HEK293 (cell line): ENCODE measurements around the gene IGLL1.

Experiments
- CTCF ChIA-PET: fragments of 350-600 bp; formaldehyde crosslinking; extraction: SDS; loops from one replicate; lab custom pipeline; 2021; ENCODE audit warnings: antibody characterized with exemption; lab: Yijun Ruan, JAX
- POLR2A ChIA-PET: fragments of 300-600 bp; formaldehyde crosslinking; extraction: SDS; loops from one replicate; lab custom pipeline; 2020; ENCODE audit warnings: antibody characterized with exemption, inconsistent platforms; lab: Yijun Ruan, JAX
- H3K27ac ChIP-seq: fragments of 200-500 bp; sonication (Bioruptor generic); 2 replicates; pipeline ENCODE4 v1.5.1; 2014; ENCODE audit warnings: low read depth, low read length, control low read depth, inconsistent platforms; ENCODE audit errors: extremely low read depth
- H3K36me3 ChIP-seq, 2 experiments: fragments of 200-500 bp in 1 of 2; sonication (Bioruptor generic) in 1 of 2; 1 replicate in 1 of 2; 2 replicates in 1 of 2; pipeline ENCODE4 v1.5.1; 2014 to 2017; ENCODE audit warnings: inconsistent platforms in 2 of 2, low read length in 2 of 2; ENCODE audit not compliant: control insufficient read depth in 2 of 2, insufficient read depth in 1 of 2
- H3K4me1 ChIP-seq: fragments of 200-500 bp; sonication (Bioruptor generic); 2 replicates; pipeline ENCODE4 v1.5.1; 2014; ENCODE audit warnings: mild to moderate bottlenecking, low read length, inconsistent platforms; ENCODE audit not compliant: control insufficient read depth, insufficient read depth
- H3K4me3 ChIP-seq: 2 replicates; pipeline ENCODE4 v1.5.1; 2011; ENCODE audit warnings: low read depth, mild to moderate bottlenecking, control low read depth, low read length, moderate library complexity
- H3K9me3 ChIP-seq: fragments of 200-500 bp; sonication (Bioruptor generic); 2 replicates; pipeline ENCODE4 v1.5.1; 2014; ENCODE audit warnings: low read depth, low read length, inconsistent platforms; ENCODE audit not compliant: control insufficient read depth, insufficient read depth
- EGR2 ChIP-seq: fragments of 450-650 bp; formaldehyde crosslinking; IDR thresholded peaks from 2 replicates; pipeline ENCODE4 v1.5.1; 2016; ENCODE audit warnings: low read depth, missing biosample characterization, missing genetic modification characterization
- GLI2 ChIP-seq: fragments of 450-650 bp; formaldehyde crosslinking; IDR thresholded peaks from 2 replicates; pipeline ENCODE4; 2017; ENCODE audit warnings: missing biosample characterization, missing genetic modification characterization, low read depth, borderline replicate concordance
- GLIS1 ChIP-seq: fragments of 450-650 bp; formaldehyde crosslinking; IDR thresholded peaks from 2 replicates; pipeline ENCODE4 v1.5.1; 2016; ENCODE audit warnings: missing biosample characterization, missing genetic modification characterization
- GLIS2 ChIP-seq: fragments of 450-650 bp; formaldehyde crosslinking; IDR thresholded peaks from 2 replicates; pipeline ENCODE4 v1.5.1; 2016; ENCODE audit warnings: missing biosample characterization, missing genetic modification characterization
- HOXC10 ChIP-seq: sonication (generic); formaldehyde crosslinking; IDR thresholded peaks from 2 replicates; pipeline ENCODE4 v1.8.1; 2023; ENCODE audit warnings: mild to moderate bottlenecking, missing genetic modification reagents
- KLF1 ChIP-seq: fragments of 450-650 bp; formaldehyde crosslinking; IDR thresholded peaks from 2 replicates; pipeline ENCODE4 v1.5.1; 2016; ENCODE audit warnings: missing biosample characterization, missing genetic modification characterization
- MEIS1 ChIP-seq: sonication (generic); formaldehyde crosslinking; IDR thresholded peaks from 2 replicates; pipeline ENCODE4 v1.8.1; 2022; ENCODE audit warnings: missing genetic modification reagents, mild to moderate bottlenecking, borderline replicate concordance
- SCRT1 ChIP-seq: fragments of 450-650 bp; formaldehyde crosslinking; IDR thresholded peaks from 2 replicates; pipeline ENCODE4 v1.5.1; 2016; ENCODE audit warnings: missing biosample characterization, missing genetic modification characterization, borderline replicate concordance
- SP2 ChIP-seq: fragments of 450-650 bp; formaldehyde crosslinking; IDR thresholded peaks from 2 replicates; pipeline ENCODE4 v1.5.1; 2016; ENCODE audit warnings: missing biosample characterization, missing genetic modification characterization
- WT1 ChIP-seq: fragments of 450-650 bp; formaldehyde crosslinking; IDR thresholded peaks from 2 replicates; pipeline ENCODE4 v1.5.1; 2016; ENCODE audit warnings: missing biosample characterization, missing genetic modification characterization
- ZBTB17 ChIP-seq: fragments of 450-650 bp; formaldehyde crosslinking; IDR thresholded peaks from 2 replicates; pipeline ENCODE4 v1.5.1; 2016; ENCODE audit warnings: missing biosample characterization, missing genetic modification characterization
- ZBTB20 ChIP-seq: fragments of 450-650 bp; formaldehyde crosslinking; IDR thresholded peaks from 2 replicates; pipeline ENCODE4 v1.5.1; 2016; ENCODE audit warnings: missing biosample characterization, missing genetic modification characterization
- ZFHX2 ChIP-seq: fragments of 450-650 bp; formaldehyde crosslinking; conservative IDR thresholded peaks from 2 replicates; pipeline ENCODE4 v1.5.1; 2016; ENCODE audit warnings: missing biosample characterization, missing genetic modification characterization
- ZFP37 ChIP-seq: fragments of 450-650 bp; formaldehyde crosslinking; IDR thresholded peaks from 2 replicates; pipeline ENCODE4 v1.5.1; 2016; ENCODE audit warnings: missing biosample characterization, missing genetic modification characterization
- ZFP41 ChIP-seq: fragments of 450-650 bp; formaldehyde crosslinking; IDR thresholded peaks from 2 replicates; pipeline ENCODE4 v1.5.1; 2016; ENCODE audit warnings: missing biosample characterization, missing genetic modification characterization, borderline replicate concordance
- ZIC2 ChIP-seq: fragments of 450-650 bp; formaldehyde crosslinking; IDR thresholded peaks from 2 replicates; pipeline ENCODE4 v1.5.1; 2016; ENCODE audit warnings: missing biosample characterization, missing genetic modification characterization
- ZNF146 ChIP-seq: fragments of 450-650 bp; formaldehyde crosslinking; IDR thresholded peaks from 2 replicates; pipeline ENCODE4 v1.5.1; 2016; ENCODE audit warnings: missing biosample characterization, missing genetic modification characterization
- ZNF16 ChIP-seq: fragments of 450-650 bp; formaldehyde crosslinking; IDR thresholded peaks from 2 replicates; pipeline ENCODE4 v1.5.1; 2016; ENCODE audit warnings: low read depth, missing biosample characterization, missing genetic modification characterization
- ZNF223 ChIP-seq: fragments of 450-650 bp; formaldehyde crosslinking; IDR thresholded peaks from 2 replicates; pipeline ENCODE4 v1.5.1; 2016; ENCODE audit warnings: missing biosample characterization, missing genetic modification characterization
- ZNF24 ChIP-seq: fragments of 450-650 bp; formaldehyde crosslinking; IDR thresholded peaks from 2 replicates; pipeline ENCODE4 v1.5.1; 2016; ENCODE audit warnings: missing biosample characterization, missing genetic modification characterization
- ZNF324 ChIP-seq: fragments of 450-650 bp; formaldehyde crosslinking; IDR thresholded peaks from 2 replicates; pipeline ENCODE4 v1.5.1; 2016; ENCODE audit warnings: missing biosample characterization, missing genetic modification characterization
- ZNF391 ChIP-seq: fragments of 450-650 bp; formaldehyde crosslinking; IDR thresholded peaks from 2 replicates; pipeline ENCODE4 v1.5.1; 2016; ENCODE audit warnings: low read depth, missing biosample characterization, missing genetic modification characterization, borderline replicate concordance
- ZNF473 ChIP-seq: fragments of 450-650 bp; formaldehyde crosslinking; IDR thresholded peaks from 2 replicates; pipeline ENCODE4 v1.5.1; 2017; ENCODE audit warnings: missing biosample characterization, missing genetic modification characterization
- ZNF530 ChIP-seq: fragments of 450-650 bp; formaldehyde crosslinking; IDR thresholded peaks from 2 replicates; pipeline ENCODE4 v1.5.1; 2016; ENCODE audit warnings: low read depth, missing biosample characterization, missing genetic modification characterization
- ZNF544 ChIP-seq: fragments of 450-650 bp; formaldehyde crosslinking; IDR thresholded peaks from 2 replicates; pipeline ENCODE4 v1.5.0; 2017; ENCODE audit warnings: missing biosample characterization, missing genetic modification characterization
- ZNF555 ChIP-seq: fragments of 450-650 bp; formaldehyde crosslinking; conservative IDR thresholded peaks from 2 replicates; pipeline ENCODE4 v1.5.1; 2017; ENCODE audit warnings: missing biosample characterization, mild to moderate bottlenecking, missing genetic modification characterization, inconsistent platforms
- ZNF558 ChIP-seq: fragments of 450-650 bp; formaldehyde crosslinking; IDR thresholded peaks from 2 replicates; pipeline ENCODE4 v1.5.1; 2016; ENCODE audit warnings: missing biosample characterization, missing genetic modification characterization
- ZNF596 ChIP-seq: fragments of 450-650 bp; IDR thresholded peaks from 2 replicates; pipeline ENCODE4 v1.5.0; 2018; ENCODE audit warnings: missing biosample characterization, mild to moderate bottlenecking, missing genetic modification characterization, moderate library complexity
- ZNF610 ChIP-seq: fragments of 450-650 bp; formaldehyde crosslinking; IDR thresholded peaks from 2 replicates; pipeline ENCODE4 v1.5.1; 2016; ENCODE audit warnings: missing biosample characterization, missing genetic modification characterization, borderline replicate concordance
- ZNF677 ChIP-seq: fragments of 450-650 bp; IDR thresholded peaks from 2 replicates; pipeline ENCODE4 v1.5.0; 2018; ENCODE audit warnings: missing biosample characterization, mild to moderate bottlenecking, missing genetic modification characterization, moderate library complexity
- ZNF791 ChIP-seq: fragments of 450-650 bp; formaldehyde crosslinking; IDR thresholded peaks from 2 replicates; pipeline ENCODE4 v1.5.1; 2016; ENCODE audit warnings: missing biosample characterization, missing genetic modification characterization
- TF ChIP-seq, protein P1 (sequence below): fragments of 450-650 bp; formaldehyde crosslinking; IDR thresholded peaks from 2 replicates; pipeline ENCODE4 v1.5.1; 2016; ENCODE audit warnings: missing biosample characterization, missing genetic modification characterization, borderline replicate concordance
- TF ChIP-seq, protein P2 (sequence below): fragments of 450-650 bp; formaldehyde crosslinking; IDR thresholded peaks from 2 replicates; pipeline ENCODE4 v1.5.1; 2017; ENCODE audit warnings: missing biosample characterization, missing genetic modification characterization

IGLL1 gene

DNA sequence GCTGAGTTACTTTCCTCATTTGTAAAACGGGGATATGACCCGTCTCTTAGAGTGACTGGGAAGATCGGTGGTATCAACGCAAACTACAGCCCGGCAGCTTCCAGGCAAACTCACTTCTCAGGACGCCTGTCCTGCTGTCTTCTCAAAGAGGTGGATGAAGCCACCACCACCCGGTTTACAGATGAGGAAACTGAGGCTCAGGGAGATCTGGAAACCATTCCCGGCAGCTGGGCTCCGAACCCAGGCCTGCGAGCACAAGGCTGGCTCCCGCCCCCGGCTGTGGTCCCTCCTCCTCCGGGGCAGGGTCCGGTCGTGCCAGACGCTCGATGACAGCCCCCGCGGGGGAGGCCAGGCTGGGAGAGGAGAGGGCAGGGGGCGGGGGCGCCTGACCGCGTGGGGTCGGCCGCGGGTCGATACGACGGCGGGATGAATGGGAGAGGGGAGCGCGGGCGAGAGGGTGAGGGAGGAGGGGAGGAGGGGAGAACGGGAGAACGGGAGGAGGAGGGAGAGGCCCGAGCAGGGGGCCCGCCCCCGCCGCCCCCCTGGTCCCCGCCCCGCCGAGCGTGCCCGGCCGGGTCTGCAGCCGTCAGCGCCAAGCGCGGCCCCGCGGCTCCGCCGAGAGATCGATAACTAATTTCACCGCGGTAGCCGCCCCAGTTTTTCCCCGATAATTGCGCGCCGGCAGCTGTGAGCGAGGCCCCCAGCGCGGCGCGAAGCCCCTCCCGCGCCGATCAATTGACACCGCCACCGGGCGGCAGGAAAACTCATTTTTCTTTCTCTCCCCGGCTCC, 14.0 kb downstream of the IGLL1 start:
- ChIA-PET POLR2A (no interaction called here), CTCF (interaction anchor here (0.7 kb wide), 1 partner anchor 58 kb away, joined by 3 read pairs; no protein-coding TSS in a partner anchor)
- H3K9me3 ChIP-seq: no peaks in the 10 kb centered on the region
- H3K4me1 ChIP-seq: no peaks in the 10 kb centered on the region; the same call in 1 of the 2 replicates
- peak overlapping the region; percentile 45 for H3K4me3 ChIP-seq
- H3K36me3 ChIP-seq: no peaks in the 10 kb centered on the region
- H3K27ac ChIP-seq: no peak overlapping the region; the same call in 1 of the 2 replicates
- TF ChIP-seq ZNF791 (tag by site-specific recombination) (no peak), ZNF473 (tag by site-specific recombination) (no peak), ZNF391 (tag by site-specific recombination) (no peak), ZNF324 (tag by site-specific recombination) (no peak), GLIS1 (tag by site-specific recombination) (peak; percentile 90), SCRT1 (no peak), SP2 (tag by site-specific recombination) (peak; percentile 87), EGR2 (tag by site-specific recombination) (peak; percentile 97), ZFHX2 (tag by site-specific recombination) (peak; percentile 98), ZNF530 (tag by site-specific recombination) (no peak), ZNF544 (tag by site-specific recombination) (no peak), GLI2 (tag by site-specific recombination) (no peak), ZNF677 (tag by site-specific recombination) (no peak), GLIS2 (tag by site-specific recombination) (peak; percentile 79), ZNF596 (tag by site-specific recombination) (no peak), ZFP37 (no peak), ZNF24 (tag by site-specific recombination) (no peak), HOXC10 (CRISPR knock-in tag) (no peak), ZNF610 (tag by site-specific recombination) (no peak), ZNF16 (tag by site-specific recombination) (no peak), ZNF558 (tag by site-specific recombination) (no peak), ZBTB20 (tag by site-specific recombination) (no peak), ZIC2 (tag by site-specific recombination) (peak; percentile 71), ZNF555 (no peak), WT1 (tag by site-specific recombination) (peak; percentile 13; the same call in 1 of the 2 replicates), ZFP41 (tag by site-specific recombination) (no peak), MEIS1 (CRISPR knock-in tag) (no peak), KLF1 (tag by site-specific recombination) (peak; percentile 48; the same call in 1 of the 2 replicates), ZNF223 (no peak), ZBTB17 (tag by site-specific recombination) (no peak), ZNF146 (tag by site-specific recombination) (no peak)
- TF ChIP-seq, protein P1, sequence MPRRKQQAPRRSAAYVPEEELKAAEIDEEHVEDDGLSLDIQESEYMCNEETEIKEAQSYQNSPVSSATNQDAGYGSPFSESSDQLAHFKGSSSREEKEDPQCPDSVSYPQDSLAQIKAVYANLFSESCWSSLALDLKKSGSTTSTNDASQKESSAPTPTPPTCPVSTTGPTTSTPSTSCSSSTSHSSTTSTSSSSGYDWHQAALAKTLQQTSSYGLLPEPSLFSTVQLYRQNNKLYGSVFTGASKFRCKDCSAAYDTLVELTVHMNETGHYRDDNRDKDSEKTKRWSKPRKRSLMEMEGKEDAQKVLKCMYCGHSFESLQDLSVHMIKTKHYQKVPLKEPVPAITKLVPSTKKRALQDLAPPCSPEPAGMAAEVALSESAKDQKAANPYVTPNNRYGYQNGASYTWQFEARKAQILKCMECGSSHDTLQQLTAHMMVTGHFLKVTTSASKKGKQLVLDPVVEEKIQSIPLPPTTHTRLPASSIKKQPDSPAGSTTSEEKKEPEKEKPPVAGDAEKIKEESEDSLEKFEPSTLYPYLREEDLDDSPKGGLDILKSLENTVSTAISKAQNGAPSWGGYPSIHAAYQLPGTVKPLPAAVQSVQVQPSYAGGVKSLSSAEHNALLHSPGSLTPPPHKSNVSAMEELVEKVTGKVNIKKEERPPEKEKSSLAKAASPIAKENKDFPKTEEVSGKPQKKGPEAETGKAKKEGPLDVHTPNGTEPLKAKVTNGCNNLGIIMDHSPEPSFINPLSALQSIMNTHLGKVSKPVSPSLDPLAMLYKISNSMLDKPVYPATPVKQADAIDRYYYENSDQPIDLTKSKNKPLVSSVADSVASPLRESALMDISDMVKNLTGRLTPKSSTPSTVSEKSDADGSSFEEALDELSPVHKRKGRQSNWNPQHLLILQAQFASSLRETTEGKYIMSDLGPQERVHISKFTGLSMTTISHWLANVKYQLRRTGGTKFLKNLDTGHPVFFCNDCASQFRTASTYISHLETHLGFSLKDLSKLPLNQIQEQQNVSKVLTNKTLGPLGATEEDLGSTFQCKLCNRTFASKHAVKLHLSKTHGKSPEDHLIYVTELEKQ: no peak
- TF ChIP-seq, protein P2, sequence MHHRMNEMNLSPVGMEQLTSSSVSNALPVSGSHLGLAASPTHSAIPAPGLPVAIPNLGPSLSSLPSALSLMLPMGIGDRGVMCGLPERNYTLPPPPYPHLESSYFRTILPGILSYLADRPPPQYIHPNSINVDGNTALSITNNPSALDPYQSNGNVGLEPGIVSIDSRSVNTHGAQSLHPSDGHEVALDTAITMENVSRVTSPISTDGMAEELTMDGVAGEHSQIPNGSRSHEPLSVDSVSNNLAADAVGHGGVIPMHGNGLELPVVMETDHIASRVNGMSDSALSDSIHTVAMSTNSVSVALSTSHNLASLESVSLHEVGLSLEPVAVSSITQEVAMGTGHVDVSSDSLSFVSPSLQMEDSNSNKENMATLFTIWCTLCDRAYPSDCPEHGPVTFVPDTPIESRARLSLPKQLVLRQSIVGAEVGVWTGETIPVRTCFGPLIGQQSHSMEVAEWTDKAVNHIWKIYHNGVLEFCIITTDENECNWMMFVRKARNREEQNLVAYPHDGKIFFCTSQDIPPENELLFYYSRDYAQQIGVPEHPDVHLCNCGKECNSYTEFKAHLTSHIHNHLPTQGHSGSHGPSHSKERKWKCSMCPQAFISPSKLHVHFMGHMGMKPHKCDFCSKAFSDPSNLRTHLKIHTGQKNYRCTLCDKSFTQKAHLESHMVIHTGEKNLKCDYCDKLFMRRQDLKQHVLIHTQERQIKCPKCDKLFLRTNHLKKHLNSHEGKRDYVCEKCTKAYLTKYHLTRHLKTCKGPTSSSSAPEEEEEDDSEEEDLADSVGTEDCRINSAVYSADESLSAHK (tag by site-specific recombination): peak; percentile 35; the same call in 1 of the 2 replicates
